ENCODE data around the gene SLC35E1. TPM values are rescaled to one million over a fixed set of nuclear protein-coding genes. Genes with fewer than 3 reads are reported as not detected.

The SLC35E1 gene
- total RNA-seq, 1 experiment from 2014 or later = 49.1 TPM

GRCh38 chr19:16559780-16560276, 12.4 kb downstream of the SLC35E1 start:
- H3K27ac ChIP-seq (ENCODE audit: low read depth, low read length) = no peak overlapping the region
- H3K4me3 ChIP-seq (replicated peaks in 1 of 2; ENCODE audit: low read depth in 1 of 2, low read length in 2 of 2) = no peak overlapping the region
- H3K27me3 ChIP-seq (ENCODE audit: insufficient read depth, low read length) = no peaks in the 10 kb centered on the region
- no peak for ATAC-seq
- no peak overlapping the region for H3K9ac ChIP-seq (ENCODE audit: low read length)
- no peaks in the 10 kb centered on the region for H3K9me2 ChIP-seq (ENCODE audit: insufficient read depth)
- BruUV-seq (replicated peaks) = no TSS peak
- no peaks in the 10 kb centered on the region for H3K4me1 ChIP-seq (ENCODE audit: control insufficient read depth in 1 of 2, insufficient read depth in 2 of 2, low read length in 2 of 2)
- intact Hi-C loops (cut with micrococcal nuclease) = no loop called here
- no peaks in the 10 kb centered on the region for H4K20me1 ChIP-seq (ENCODE audit: insufficient read depth)
- no peak for DNase-seq (ENCODE audit: low read depth, low spot score)
- peaks cover 20 to 29% of the 10 kb centered on the region in 2 experiments; a peak in 3 of 4 replicates for H3K36me3 ChIP-seq (ENCODE audit: control insufficient read depth in 1 of 2, insufficient read depth in 2 of 2, low read length in 2 of 2)
- RAD21 ChIA-PET (ENCODE audit: low non-redundant PET in 1 of 2, low total read pairs in 2 of 2, uncharacterized antibody in 2 of 2, unreplicated experiment in 2 of 2) = no interaction called here
- CTCF ChIA-PET = no interaction called here
- H3K4me2 ChIP-seq (ENCODE audit: low read length) = no peak overlapping the region
- no peaks in the 10 kb centered on the region for H3K9me3 ChIP-seq (ENCODE audit: control insufficient read depth in 1 of 2, insufficient read depth in 1 of 2, low read depth in 1 of 2, low read length in 2 of 2)
- no peak overlapping the region for H2AFZ ChIP-seq (ENCODE audit: low read depth, low read length, poor library complexity, severe bottlenecking)
- POLR2A ChIA-PET = no interaction called here
- peaks cover 9% of the 10 kb centered on the region; the same call in 1 of the 2 replicates for H3K79me2 ChIP-seq (ENCODE audit: insufficient read depth, low read length)
- TF ChIP-seq POLR2A (IDR thresholded peaks at IDR 0.05; ENCODE audit: borderline replicate concordance, extremely low read depth, insufficient read depth, insufficient read length) (no peak), REST (IDR thresholded peaks at IDR 0.05; ENCODE audit: low read depth) (no peak), TCF7L2 (IDR thresholded peaks at IDR 0.05; ENCODE audit: borderline replicate concordance, extremely low read depth, insufficient read depth, insufficient read length) (no peak), ZBTB33 (IDR thresholded peaks at IDR 0.05; ENCODE audit: extremely low read depth, insufficient replicate concordance, low read length) (no peak), YY1 (IDR thresholded peaks at IDR 0.05; ENCODE audit: extremely low read depth, insufficient replicate concordance, low read depth, low read length) (no peak), ZNF274 (IDR thresholded peaks at IDR 0.05; ENCODE audit: low read depth, low read length) (no peak), MAX (IDR thresholded peaks at IDR 0.05) (no peak), ATF3 (IDR thresholded peaks at IDR 0.05) (no peak), SP1 (IDR thresholded peaks at IDR 0.05; ENCODE audit: low read depth) (no peak), POLR2AphosphoS5 (IDR thresholded peaks at IDR 0.05; ENCODE audit: low read depth, low read length) (no peak), EGR1 (IDR thresholded peaks at IDR 0.05; ENCODE audit: low read depth) (no peak), CBX3 (IDR thresholded peaks at IDR 0.05; ENCODE audit: low read depth) (no peak), ELF1 (IDR thresholded peaks at IDR 0.05; ENCODE audit: borderline replicate concordance, low read depth) (no peak), ZFX (IDR thresholded peaks at IDR 0.05) (no peak), SIN3A (IDR thresholded peaks at IDR 0.05; ENCODE audit: low read depth) (no peak), SRF (IDR thresholded peaks at IDR 0.05; ENCODE audit: low read depth) (no peak), JUND (IDR thresholded peaks at IDR 0.05) (no peak), EZH2 (IDR thresholded peaks at IDR 0.05) (no peak)
